ENCODE measurements around the gene MCCD1.

MCCD1 gene

GRCh38 chr6:31541059-31541657, 12.4 kb downstream of the MCCD1 start:
- H3K27ac ChIP-seq (ENCODE audit: extremely low read depth, low read depth, low read length) = peak overlapping the region; percentile 100
- TF ChIP-seq ZNF561 (tag by site-specific recombination; IDR thresholded peaks at IDR 0.05; ENCODE audit: borderline replicate concordance) (no peak), ZBTB17 (tag by site-specific recombination; IDR thresholded peaks at IDR 0.05) (no peak), SP2 (tag by site-specific recombination; IDR thresholded peaks at IDR 0.05) (peak; percentile 41), ZNF221 (tag by site-specific recombination; IDR thresholded peaks at IDR 0.05; ENCODE audit: borderline replicate concordance) (0 out of 2 replicates have a peak, but pooled peaks have one; percentile 1), ZNF214 (tag by site-specific recombination; IDR thresholded peaks at IDR 0.05; ENCODE audit: borderline replicate concordance) (no peak), ZFP41 (tag by site-specific recombination; IDR thresholded peaks at IDR 0.05; ENCODE audit: borderline replicate concordance) (no peak), KLF1 (tag by site-specific recombination; IDR thresholded peaks at IDR 0.05) (peak; percentile 77), ZNF157 (tag by site-specific recombination; IDR thresholded peaks at IDR 0.05) (no peak), KLF8 (tag by site-specific recombination; IDR thresholded peaks at IDR 0.05) (0 out of 2 replicates have a peak, but pooled peaks have one; percentile 13), ZNF629 (tag by site-specific recombination; IDR thresholded peaks at IDR 0.05) (no peak), ZIC2 (tag by site-specific recombination; IDR thresholded peaks at IDR 0.05) (no peak), SP3 (tag by site-specific recombination; IDR thresholded peaks at IDR 0.05) (peak; percentile 28), ZSCAN30 (tag by site-specific recombination; IDR thresholded peaks at IDR 0.05) (0 out of 2 replicates have a peak, but pooled peaks have one; percentile 26), ZNF658 (tag by site-specific recombination; IDR thresholded peaks at IDR 0.05) (no peak), ZNF670 (tag by site-specific recombination; IDR thresholded peaks at IDR 0.05; ENCODE audit: low read depth) (no peak), ZFHX2 (tag by site-specific recombination; conservative IDR thresholded peaks at IDR 0.05) (0 out of 2 replicates have a peak, but pooled peaks have one; percentile 6), ZNF155 (tag by site-specific recombination; IDR thresholded peaks at IDR 0.05) (no peak), ZNF785 (tag by site-specific recombination; IDR thresholded peaks at IDR 0.05) (no peak), KLF9 (tag by site-specific recombination; IDR thresholded peaks at IDR 0.05; ENCODE audit: low read depth) (peak; percentile 41; the same call in 1 of the 2 replicates), ZNF426 (tag by site-specific recombination; IDR thresholded peaks at IDR 0.05) (no peak), ZNF664 (tag by site-specific recombination; IDR thresholded peaks at IDR 0.05) (no peak), ZNF654 (tag by site-specific recombination; IDR thresholded peaks at IDR 0.05; ENCODE audit: low read depth) (0 out of 2 replicates have a peak, but pooled peaks have one; percentile 1), ZNF391 (tag by site-specific recombination; IDR thresholded peaks at IDR 0.05; ENCODE audit: borderline replicate concordance, low read depth) (no peak), PATZ1 (tag by site-specific recombination; IDR thresholded peaks at IDR 0.05) (0 out of 2 replicates have a peak, but pooled peaks have one; percentile 5), PRDM4 (tag by site-specific recombination; IDR thresholded peaks at IDR 0.05) (no peak), WT1 (tag by site-specific recombination; IDR thresholded peaks at IDR 0.05) (peak; percentile 95), ZNF510 (tag by site-specific recombination; IDR thresholded peaks at IDR 0.05; ENCODE audit: insufficient replicate concordance) (no peak), ZBTB44 (tag by site-specific recombination; IDR thresholded peaks at IDR 0.05) (no peak), ZNF184 (tag by site-specific recombination; IDR thresholded peaks at IDR 0.05) (no peak), ZNF776 (tag by site-specific recombination; IDR thresholded peaks at IDR 0.05; ENCODE audit: borderline replicate concordance) (no peak), ZNF639 (tag by site-specific recombination; IDR thresholded peaks at IDR 0.05) (no peak)
- ChIA-PET POLR2A (interaction anchor here (0.6 to 4.2 kb wide), 48 partner anchors 9 to 1430 kb away, joined by 3 to 112 read pairs (median 5); partner anchors contain the start of genes ATF6B, BAG6, C6orf47 and GPANK1), CTCF (interaction anchor here (0.7 to 13.9 kb wide), 9 partner anchors 10 to 343 kb away, joined by 3 to 431 read pairs (median 4); partner anchors contain the start of genes MCCD1 and NCR3)
- H3K4me1 ChIP-seq (ENCODE audit: control insufficient read depth, insufficient read depth, low read length) = peaks cover 14% of the 10 kb centered on the region
- H3K36me3 ChIP-seq (ENCODE audit: control insufficient read depth in 2 of 2, insufficient read depth in 1 of 2, low read length in 2 of 2) = peaks cover 46 to 50% of the 10 kb centered on the region in 2 experiments
- H3K4me3 ChIP-seq (ENCODE audit: low read depth, low read length) = peak overlapping the region; percentile 64
- H3K9me3 ChIP-seq (ENCODE audit: control insufficient read depth, insufficient read depth, low read depth, low read length) = no peaks in the 10 kb centered on the region
